Mucosa of descending colon (tissue), 3 donors: Measurements from ENCODE around the gene MYO10. TPM values are rescaled to one million over a fixed set of nuclear protein-coding genes. Genes with fewer than 3 reads are reported as not detected.

Experiments
- ATAC-seq: fragments of 200-7000 bp; cut with Tn5 transposase; one replicate; pipeline ENCODE4 v1.9.1; 2020; ENCODE audit warnings: mild to moderate bottlenecking, moderate library complexity
- DNase-seq, 3 donors: peaks; one replicate each; pipeline ENCODE4 v3.0.0-alpha.2; 2020
- H3K36me3 ChIP-seq: fragments of 200-600 bp; one replicate; pipeline ENCODE4 v1.8.0; 2021; ENCODE audit warnings: low read depth, mild to moderate bottlenecking
- H3K4me1 ChIP-seq: fragments of 200-600 bp; one replicate; pipeline ENCODE4 v1.8.0; 2021; ENCODE audit warnings: low read depth, mild to moderate bottlenecking
- H3K4me3 ChIP-seq: fragments of 200-600 bp; one replicate; pipeline ENCODE4 v1.8.0; 2021; ENCODE audit warnings: mild to moderate bottlenecking
- H3K9me3 ChIP-seq: fragments of 200-600 bp; one replicate; pipeline ENCODE4 v1.8.0; 2021; ENCODE audit warnings: mild to moderate bottlenecking
- CTCF ChIP-seq: fragments of 200-600 bp; IDR thresholded peaks from one replicate; pipeline ENCODE4 v1.8.0; 2022; ENCODE audit warnings: antibody characterized with exemption, mild to moderate bottlenecking
- intact Hi-C, 2 donors: fragments of 100-400 bp; cut with DNase I in 1 of 2; cut with micrococcal nuclease in 1 of 2; formaldehyde crosslinking; loops; one replicate each; pipeline versions ENCODE4 v1.11.0 to v1.11.1; 2022; cut with DNase I, micrococcal nuclease
- total RNA-seq, 3 donors: library from RNA; stranded (reverse); fragmentation: NEBNext Ultra II Directional in 2 of 3; extraction: Animal tissue kit (Norgen Biotek cat#: 25700) in 2 of 3; gene quantifications; one replicate each; pipeline versions ENCODE4 v1.2.1 to v1.2.4, GENCODE V29; 2021 to 2023
- donor health status: DM: no; HTN: no; CAD: no; lungs with moderate emphysema.
- donor health status: DM: no; HTN: no; CAD: no.
- donor health status: DM: no; HTN: yes; CAD: no.

Gene MYO10
- total RNA-seq, 3 donors from 2014 or later: 29.4 to 87.8 (median 61.3) TPM

- DNase-seq (peak in 2 of 3 donors; percentile 74 to 80), ATAC-seq (peak; percentile 66)
- no peak overlapping the region for H3K4me3 ChIP-seq
Measured at GRCh38 chr5:16914108-16914435, 22.0 kb downstream of the MYO10 start.

DNA sequence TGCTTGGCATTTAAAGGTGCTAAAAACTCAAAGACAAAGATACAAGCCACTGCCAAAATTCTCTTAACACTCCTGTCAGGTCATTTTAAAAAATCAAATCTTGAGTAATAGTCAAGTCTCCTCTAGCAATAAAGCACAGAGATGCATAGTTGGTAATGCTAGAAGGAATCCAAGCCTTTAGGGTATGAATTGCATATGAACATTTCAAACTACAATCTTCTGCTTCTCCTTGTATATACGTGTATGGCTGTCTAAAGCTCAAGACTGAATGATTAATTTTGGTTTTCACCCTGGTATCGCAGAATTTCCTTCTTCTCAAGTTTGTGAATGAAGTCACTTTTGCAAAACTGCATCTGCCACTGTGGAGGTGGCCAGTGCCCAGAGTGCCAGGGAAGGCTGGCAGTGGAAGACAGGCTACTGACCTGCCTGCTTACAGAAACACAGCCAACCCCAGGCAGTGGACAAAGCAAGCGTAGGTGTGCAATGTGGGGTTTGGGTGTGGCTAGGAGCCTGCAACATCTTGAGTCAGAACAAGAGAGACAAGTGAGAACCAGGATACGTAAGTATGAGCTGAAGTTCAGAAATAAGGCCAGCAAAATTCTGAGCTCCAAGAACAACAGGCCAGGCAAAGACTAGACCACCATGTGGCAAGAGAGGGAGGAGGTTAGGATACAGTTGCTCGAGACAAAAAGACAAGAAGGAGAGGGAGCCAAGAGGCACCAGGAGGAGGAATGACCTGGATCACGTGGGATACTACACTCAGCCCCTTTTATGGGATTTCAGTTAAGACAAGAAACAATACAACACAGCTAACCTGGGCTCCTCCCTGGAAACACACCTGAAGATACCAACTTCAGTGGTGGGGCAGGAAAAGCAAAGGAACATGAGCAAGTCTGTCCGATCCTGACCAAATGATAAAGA is 22.6 kb downstream of the MYO10 start:
- no peak overlapping the region for H3K4me3 ChIP-seq
- no peak for TF ChIP-seq CTCF
- peak in 2 of 3 donors; percentile 73 to 74 for DNase-seq
- H3K4me1 ChIP-seq: peaks cover 25% of the 10 kb centered on the region
- no peaks in the 10 kb centered on the region for H3K36me3 ChIP-seq
- H3K9me3 ChIP-seq: no peaks in the 10 kb centered on the region
- intact Hi-C loops: no loop called here
- ATAC-seq: peak; percentile 89

More at GRCh38 chr5:16914108-16914435, 22.0 kb downstream of the MYO10 start:
- Histone ChIP-seq H3K4me1 (peaks cover 25% of the 10 kb centered on the region), H3K36me3 (no peaks in the 10 kb centered on the region), H3K9me3 (no peaks in the 10 kb centered on the region)
- intact Hi-C loops: no loop called here
- no peak for TF ChIP-seq CTCF

DNA sequence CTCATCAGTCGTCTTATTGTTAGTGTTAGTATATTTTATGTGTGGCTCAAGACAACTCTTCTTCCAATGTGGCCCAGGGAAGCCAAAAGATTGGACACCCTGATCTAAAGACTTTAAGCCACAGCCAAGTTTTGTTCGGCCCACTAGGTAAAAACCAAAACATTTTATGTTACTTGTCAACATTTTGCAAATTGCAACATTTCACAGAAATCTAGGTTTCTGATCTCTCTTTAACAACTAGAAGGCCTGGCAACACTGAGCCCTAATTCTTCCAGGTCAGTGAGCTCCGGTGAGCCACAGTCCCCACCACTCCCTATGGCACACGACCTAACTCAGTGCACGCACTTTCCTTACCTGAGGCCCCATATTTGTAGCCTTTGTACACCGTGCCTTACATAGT is 24.0 kb downstream of the MYO10 start:
- Histone ChIP-seq H3K9me3 (no peaks in the 10 kb centered on the region), H3K36me3 (no peaks in the 10 kb centered on the region), H3K4me1 (peaks cover 25% of the 10 kb centered on the region), H3K4me3 (no peak overlapping the region)
- DNase-seq (no peak), ATAC-seq (no peak)
- intact Hi-C loops: no loop called here
- no peak for TF ChIP-seq CTCF

DNA sequence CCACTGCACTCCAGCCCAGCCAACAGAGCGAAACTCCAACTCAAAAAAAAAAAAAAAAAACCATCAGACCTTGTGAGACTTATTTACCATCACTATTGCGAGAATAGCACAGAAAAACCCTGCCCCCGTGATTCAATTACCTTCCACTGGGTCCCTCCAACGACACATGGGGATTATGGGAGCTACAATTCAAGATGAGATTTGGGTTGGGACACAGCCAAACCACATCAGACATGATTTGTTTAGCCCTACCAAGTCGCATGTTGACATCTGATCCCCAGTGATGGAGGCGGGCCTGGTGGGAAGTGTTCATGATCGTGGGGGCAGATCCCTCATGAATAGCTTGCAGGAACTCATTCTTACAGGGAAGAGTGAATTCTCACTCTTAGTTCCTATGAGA is 26.6 kb downstream of the MYO10 start:
- TF ChIP-seq CTCF: no peak
- ATAC-seq: no peak
- H3K36me3 ChIP-seq: no peaks in the 10 kb centered on the region
- H3K9me3 ChIP-seq: no peaks in the 10 kb centered on the region
- no peak overlapping the region for H3K4me3 ChIP-seq
- intact Hi-C loops: no loop called here
- no peak for DNase-seq
- peaks cover 18% of the 10 kb centered on the region for H3K4me1 ChIP-seq

GRCh38 chr5:16907270-16907669 is 28.8 kb downstream of the MYO10 start:
- TF ChIP-seq CTCF: no peak
- DNase-seq (no peak), ATAC-seq (no peak)
- Histone ChIP-seq H3K9me3 (no peaks in the 10 kb centered on the region), H3K4me1 (peaks cover 13% of the 10 kb centered on the region), H3K4me3 (no peak overlapping the region), H3K36me3 (no peaks in the 10 kb centered on the region)
- intact Hi-C loops: no loop called here
